HepG2 (cell line): ENCODE data around the gene SRCAP. TPM values are rescaled to one million over a fixed set of nuclear protein-coding genes. Genes with fewer than 3 reads are reported as not detected.

Source experiments
- CTCF ChIP-seq: sonication (generic); formaldehyde crosslinking; IDR thresholded peaks from 2 replicates; pipeline ENCODE4 v1.5.0; 2020; ENCODE audit warnings: mild to moderate bottlenecking, missing genetic modification reagents, moderate library complexity
- ETV5 ChIP-seq: IDR thresholded peaks from 2 replicates; pipeline ENCODE4 v1.6.1; 2018; ENCODE audit warnings: missing biosample characterization, missing genetic modification reagents, inconsistent platforms, borderline replicate concordance
- FUBP1 ChIP-seq: sonication (generic); formaldehyde crosslinking; IDR thresholded peaks from 2 replicates; pipeline ENCODE4 v1.5.1; 2020; ENCODE audit warnings: missing genetic modification reagents, mild to moderate bottlenecking, borderline replicate concordance
- HIC2 ChIP-seq: sonication (generic); formaldehyde crosslinking; IDR thresholded peaks from 2 replicates; pipeline ENCODE4 v1.9.0; 2022; ENCODE audit warnings: low read depth, missing genetic modification reagents
- JDP2 ChIP-seq: sonication (generic); formaldehyde crosslinking; IDR thresholded peaks from 2 replicates; pipeline ENCODE4 v1.8.1; 2022; ENCODE audit warnings: missing genetic modification reagents, borderline replicate concordance
- NONO ChIP-seq, 2 experiments: fragments of 450-650 bp in 1 of 2; sonication (generic) in 1 of 2; formaldehyde crosslinking in 1 of 2; IDR thresholded peaks in 1 of 2; conservative IDR thresholded peaks in 1 of 2; 2 replicates each; pipeline versions ENCODE4 v1.6.1 to v1.8.0; 2017 to 2022; ENCODE audit warnings: mild to moderate bottlenecking in 1 of 2, missing genetic modification reagents in 1 of 2, moderate library complexity in 1 of 2
- PAF1 ChIP-seq: IDR thresholded peaks from 2 replicates; pipeline ENCODE4 v1.6.1; 2016; ENCODE audit warnings: missing genetic modification reagents, missing compliant biosample characterization
- PBX2 ChIP-seq: IDR thresholded peaks from 2 replicates; pipeline ENCODE4 v1.6.1; 2016; ENCODE audit warnings: control low read depth
- PITX1 ChIP-seq: sonication (generic); formaldehyde crosslinking; IDR thresholded peaks from 2 replicates; pipeline ENCODE4 v1.5.1; 2020; ENCODE audit warnings: mild to moderate bottlenecking, missing genetic modification reagents
- POLR2A ChIP-seq, 2 experiments: IDR thresholded peaks; 2 replicates each; pipeline ENCODE4 v1.6.1; 2011; ENCODE audit warnings: low read depth in 2 of 2, low read length in 2 of 2, mild to moderate bottlenecking in 1 of 2, moderate library complexity in 1 of 2; ENCODE audit not compliant: insufficient read depth in 1 of 2
- POLR2G ChIP-seq: fragments of 200-400 bp; formaldehyde crosslinking; IDR thresholded peaks from 2 replicates; pipeline ENCODE4 v1.6.1; 2018; ENCODE audit warnings: mild to moderate bottlenecking, low read depth, low read length, moderate library complexity
- SMARCC2 ChIP-seq: fragments of 450-650 bp; IDR thresholded peaks from 2 replicates; pipeline ENCODE4 v1.6.1; 2017; ENCODE audit warnings: antibody characterized with exemption, mild to moderate bottlenecking
- SPEN ChIP-seq: sonication (generic); formaldehyde crosslinking; IDR thresholded peaks from 2 replicates; pipeline ENCODE4 v1.5.1; 2020; ENCODE audit warnings: low read depth, mild to moderate bottlenecking, missing genetic modification reagents
- THAP11 ChIP-seq: IDR thresholded peaks from 2 replicates; pipeline ENCODE4 v1.6.1; 2016; ENCODE audit warnings: missing biosample characterization, missing genetic modification reagents
- ZBTB38 ChIP-seq: sonication (generic); formaldehyde crosslinking; IDR thresholded peaks from 2 replicates; pipeline ENCODE4 v1.5.1; 2020; ENCODE audit warnings: mild to moderate bottlenecking, missing genetic modification reagents
- ZC3H13 ChIP-seq: sonication (generic); formaldehyde crosslinking; IDR thresholded peaks from 2 replicates; pipeline ENCODE4 v1.8.1; 2023; ENCODE audit warnings: mild to moderate bottlenecking, missing genetic modification reagents, moderate library complexity
- ZFP62 ChIP-seq: sonication (generic); formaldehyde crosslinking; IDR thresholded peaks from 2 replicates; pipeline ENCODE4 v1.4.0; 2020; ENCODE audit warnings: missing genetic modification reagents
- ZNF138 ChIP-seq: sonication (generic); formaldehyde crosslinking; IDR thresholded peaks from 2 replicates; pipeline ENCODE4 v1.5.0; 2020; ENCODE audit warnings: mild to moderate bottlenecking, low read depth, missing genetic modification reagents
- ZNF354B ChIP-seq: sonication (generic); formaldehyde crosslinking; IDR thresholded peaks from 2 replicates; pipeline ENCODE4 v1.8.0; 2022; ENCODE audit warnings: mild to moderate bottlenecking, missing genetic modification reagents
- ZNF816 ChIP-seq: sonication (generic); formaldehyde crosslinking; IDR thresholded peaks from 2 replicates; pipeline ENCODE4 v1.8.0; 2022; ENCODE audit warnings: missing genetic modification reagents, mild to moderate bottlenecking, borderline replicate concordance
- ZSCAN31 ChIP-seq: sonication (generic); formaldehyde crosslinking; IDR thresholded peaks from 2 replicates; pipeline ENCODE4 v1.5.0; 2020; ENCODE audit warnings: low read depth, mild to moderate bottlenecking, missing genetic modification reagents
- polyA plus RNA-seq, 8 experiments: library from polyadenylated mRNA; depleted of rRNA in 3 of 8; stranded (reverse) in 7 of 8; unstranded in 1 of 8; fragments of >200 nt; fragmentation: Illumina TruSeq in 4 of 8; extraction: Trizol in 4 of 8; gene quantifications; 2 replicates each; pipeline versions ENCODE4 v1.2.1 to v1.2.3, GENCODE V29; 2011 to 2016; ENCODE audit warnings: low read depth in 4 of 8, missing spikeins in 1 of 8, mixed read lengths in 1 of 8; ENCODE audit not compliant: insufficient read depth in 1 of 8
- total RNA-seq, 5 experiments: library from RNA; depleted of rRNA; stranded (reverse); fragments of >200 nt; fragmentation: Illumina TruSeq; extraction: Trizol; gene quantifications; 2 replicates each; pipeline ENCODE4 v1.2.3, GENCODE V29; 2016; ENCODE audit warnings: low read depth in 1 of 5
- TF ChIP-seq, protein P1 (sequence below): sonication (generic); formaldehyde crosslinking; IDR thresholded peaks from 2 replicates; pipeline ENCODE4 v1.5.0; 2020; ENCODE audit warnings: missing genetic modification reagents

SRCAP gene
- total and polyA plus RNA-seq, 2 of the 13 experiments (the other 11 are each of a cell fraction or from before 2014, with no cell fraction given): 4.9 to 9.0 TPM

DNA sequence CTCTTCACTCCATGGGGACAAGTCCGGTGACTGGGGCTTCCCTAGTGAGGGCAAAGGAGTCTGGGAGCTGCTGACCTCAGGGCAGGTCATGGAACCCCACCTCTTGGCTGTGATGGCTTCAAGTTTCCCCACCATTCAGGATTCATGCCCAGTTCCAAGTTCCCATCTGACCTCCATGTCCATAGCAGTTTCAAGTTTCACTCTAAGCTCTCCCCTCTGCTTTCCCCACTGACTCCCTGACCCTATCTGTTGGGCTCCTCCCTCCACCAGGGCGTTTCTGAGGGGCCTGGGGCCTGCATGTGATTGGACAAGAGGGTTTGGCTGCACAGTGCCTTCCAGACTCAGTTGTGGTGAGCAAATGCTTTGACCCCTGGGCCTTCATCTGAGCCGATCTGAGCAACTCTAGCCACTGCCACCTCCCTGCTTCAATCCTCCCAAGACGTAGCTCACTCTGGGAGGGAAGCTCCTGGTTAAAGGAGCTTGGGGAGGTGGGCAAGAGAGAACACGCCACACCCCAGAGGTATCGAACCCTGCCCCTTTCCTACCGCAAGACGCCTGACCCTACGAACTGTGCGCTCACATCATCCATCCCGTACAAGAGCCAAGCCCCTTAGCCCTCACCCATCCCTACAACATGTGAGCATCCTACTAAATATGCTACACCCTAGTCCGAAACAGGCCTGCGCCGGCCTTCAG is 79.7 kb downstream of the SRCAP start (continued):
- 0 out of 2 replicates have a peak, but pooled peaks have one; percentile 24 for TF ChIP-seq ZSCAN31 (CRISPR knock-in tag)
- TF ChIP-seq ZBTB38 (CRISPR knock-in tag): 0 out of 2 replicates have a peak, but pooled peaks have one; percentile 34
- no peak for TF ChIP-seq ZNF138
- no peak for TF ChIP-seq ZNF816 (CRISPR knock-in tag)
- no peak for TF ChIP-seq SMARCC2
- TF ChIP-seq JDP2: no peak
- TF ChIP-seq THAP11 (CRISPR knock-in tag): 0 out of 2 replicates have a peak, but pooled peaks have one; percentile 7
- no peak for TF ChIP-seq PBX2
- peak; percentile 63; the same call in 1 of the 2 replicates for TF ChIP-seq SPEN
- TF ChIP-seq ZC3H13: peak; percentile 97
- TF ChIP-seq HIC2 (CRISPR knock-in tag): no peak
- TF ChIP-seq ETV5 (CRISPR knock-in tag): no peak
- TF ChIP-seq, protein P1, sequence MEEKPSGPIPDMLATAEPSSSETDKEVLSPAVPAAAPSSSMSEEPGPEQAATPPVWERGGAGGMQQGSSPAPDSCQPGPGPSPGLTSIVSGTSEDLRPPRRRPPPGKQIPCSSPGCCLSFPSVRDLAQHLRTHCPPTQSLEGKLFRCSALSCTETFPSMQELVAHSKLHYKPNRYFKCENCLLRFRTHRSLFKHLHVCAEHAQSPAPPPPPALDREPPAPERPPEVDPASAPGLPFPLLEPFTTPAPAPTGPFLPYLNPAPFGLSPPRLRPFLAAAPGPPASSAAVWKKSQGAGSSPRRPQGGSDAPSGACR (CRISPR knock-in tag): no peak
- TF ChIP-seq POLR2G: peak; percentile 9; the same call in 1 of the 2 replicates
- no peak for TF ChIP-seq PITX1 (CRISPR knock-in tag)
- TF ChIP-seq POLR2A (IDR thresholded peaks at IDR 0.05; ENCODE audit: insufficient read depth in 1 of 2, low read depth in 2 of 2, low read length in 2 of 2): peak in 1 of 2 experiments; percentile 55; a peak in 3 of 4 replicates
- no peak for TF ChIP-seq NONO (IDR thresholded peaks at IDR 0.05)
- TF ChIP-seq NONO (CRISPR knock-in tag; conservative IDR thresholded peaks at IDR 0.05): 0 out of 2 replicates have a peak, but pooled peaks have one; percentile 18
- TF ChIP-seq FUBP1: no peak
- TF ChIP-seq CTCF: no peak
- no peak for TF ChIP-seq ZNF354B (CRISPR knock-in tag)
- TF ChIP-seq PAF1: 0 out of 2 replicates have a peak, but pooled peaks have one; percentile 35
- no peak for TF ChIP-seq ZFP62 (CRISPR knock-in tag)
